GM06990 (cell line): ENCODE results near the gene LY6G6D.

Source experiments
- DNase-seq: peaks from one replicate; pipeline ENCODE4 v3.0.0-alpha.2; 2011; ENCODE audit not compliant: insufficient read length; ENCODE audit errors: extremely low read depth
- H3K27me3 ChIP-seq: replicated peaks from 2 replicates; pipeline ENCODE4 v1.6.0; 2011; ENCODE audit warnings: low read length; ENCODE audit not compliant: control insufficient read depth, insufficient read depth
- H3K36me3 ChIP-seq: 2 replicates; pipeline ENCODE4 v1.5.1; 2011; ENCODE audit warnings: low read length; ENCODE audit not compliant: control insufficient read depth, insufficient read depth
- H3K4me3 ChIP-seq: replicated peaks from 2 replicates; pipeline ENCODE4 v1.5.1; 2011; ENCODE audit warnings: low read depth, mild to moderate bottlenecking, control low read depth, low read length
- CTCF ChIP-seq: IDR thresholded peaks from 2 replicates; pipeline ENCODE4 v1.5.1; 2011; ENCODE audit warnings: low read length, control low read depth, mild to moderate bottlenecking, inconsistent platforms; ENCODE audit not compliant: insufficient read depth, poor library complexity, severe bottlenecking

LY6G6D gene

GRCh38 chr6:31676904-31677303 lies 38.2 kb upstream of the LY6G6D start:
- no peaks in the 10 kb centered on the region for H3K27me3 ChIP-seq
- H3K4me3 ChIP-seq: no peak overlapping the region
- no peak for TF ChIP-seq CTCF
- H3K36me3 ChIP-seq: peaks cover 5% of the 10 kb centered on the region
- DNase-seq: no peak

GRCh38 chr6:31677955-31678354 lies 37.2 kb upstream of the LY6G6D start:
- Histone ChIP-seq H3K36me3 (peaks cover 2% of the 10 kb centered on the region; the same call in 1 of the 2 replicates), H3K27me3 (no peaks in the 10 kb centered on the region), H3K4me3 (no peak overlapping the region)
- no peak for DNase-seq
- TF ChIP-seq CTCF: no peak

DNA sequence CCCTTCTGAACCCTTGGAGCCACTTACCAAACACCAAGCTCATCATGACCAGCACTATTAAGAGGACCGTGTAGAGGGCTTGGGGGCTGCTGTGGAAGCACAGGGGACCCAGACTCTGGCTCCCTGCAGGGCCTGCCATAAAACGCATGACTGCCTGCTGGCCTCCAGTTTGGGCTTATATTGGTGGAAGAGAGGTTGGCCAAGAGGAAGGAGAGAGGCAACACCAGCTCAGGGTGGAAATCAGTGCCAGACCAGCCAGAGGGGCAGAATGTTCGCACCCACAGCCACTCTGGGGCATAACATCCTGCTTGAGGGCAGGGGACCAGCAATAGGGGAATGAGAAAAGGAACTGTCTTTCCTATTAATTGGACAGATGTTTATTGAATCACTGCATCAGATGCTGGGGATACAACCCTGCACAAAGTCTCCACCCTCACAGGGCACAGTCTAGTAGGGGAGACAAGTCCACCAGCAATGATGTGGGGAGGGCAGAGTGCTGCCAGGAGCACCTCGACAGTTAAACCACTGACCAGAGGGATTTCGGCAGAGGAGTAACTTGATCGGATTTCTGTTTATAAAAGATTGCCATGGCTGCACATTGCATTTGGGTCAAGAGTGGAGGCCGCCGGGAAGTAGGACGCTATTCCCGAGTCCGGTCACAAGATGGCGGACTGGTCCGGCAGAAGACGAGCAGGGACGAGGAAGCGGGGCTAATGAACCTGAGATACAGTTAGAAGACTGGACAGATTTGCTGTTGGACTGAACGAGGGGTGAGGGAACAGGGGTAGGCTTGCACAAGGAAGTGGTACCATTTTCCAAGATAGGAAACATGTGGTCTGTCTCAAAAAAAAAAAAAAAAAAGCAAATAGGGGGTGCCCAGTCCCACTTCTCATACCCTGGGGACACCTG lies 34.7 kb upstream of the LY6G6D start, which contains the start of gene LY6G5C:
Gene LY6G5C (minus strand): TSS at position 842 of the 909 bp plus-strand sequence. CDS start 694 bp downstream, at position 148.
- Histone ChIP-seq H3K4me3 (peak within 1 kb of the TSS; percentile 61), H3K27me3 (no peaks in the 10 kb centered on the region), H3K36me3 (peaks cover 1% of the 10 kb centered on the region)
- TF ChIP-seq CTCF: peak; percentile 74
- peak; percentile 61 for DNase-seq

- DNase-seq: peak; percentile 48
- Histone ChIP-seq H3K4me3 (peak overlapping the region; percentile 61), H3K36me3 (peaks cover 3% of the 10 kb centered on the region), H3K27me3 (no peaks in the 10 kb centered on the region)
- peak; percentile 41 for TF ChIP-seq CTCF
These were observed 33.9 kb upstream of the LY6G6D start for GRCh38 chr6:31681135-31681671.

GRCh38 chr6:31683591-31683990 lies 31.6 kb upstream of the LY6G6D start:
- Histone ChIP-seq H3K4me3 (no peak overlapping the region), H3K27me3 (no peaks in the 10 kb centered on the region), H3K36me3 (peaks cover 14% of the 10 kb centered on the region)
- DNase-seq: no peak
- TF ChIP-seq CTCF: no peak
